HG03432 (cell line): ENCODE data around the gene C7orf33.
"Not testable (repeated sequence)": the region's sequence is repeated elsewhere in the genome, so short reads cannot be mapped to it uniquely, and the experiment has no call there.

Source experiments
- ATAC-seq: cut with Tn5 transposase; IDR thresholded peaks from one replicate; pipeline ENCODE4 v1.9.1; 2021; ENCODE audit warnings: mild to moderate bottlenecking, moderate library complexity; ENCODE audit not compliant: unreplicated experiment

Gene C7orf33

DNA sequence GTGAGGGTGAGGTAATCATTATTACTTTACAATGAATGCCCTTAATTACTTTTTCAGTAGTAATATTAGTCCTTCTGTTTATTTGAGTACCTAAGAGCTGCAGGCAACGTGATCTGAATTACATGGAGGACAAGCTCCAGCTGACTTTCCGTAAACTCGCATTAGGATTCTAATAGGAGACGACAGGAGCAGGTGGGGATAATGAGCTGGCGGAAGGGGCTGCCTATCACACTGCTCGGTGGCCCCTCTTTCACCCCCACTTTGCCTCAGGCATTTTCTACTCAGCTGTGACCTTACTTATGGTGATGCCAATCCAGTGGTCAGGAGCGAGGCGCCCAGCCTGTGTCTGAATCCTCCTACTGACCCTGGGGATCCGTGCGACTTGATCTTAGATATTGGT, at the start of gene C7orf33:
TSS of gene C7orf33 (plus strand) at position 296 of the 400 bp plus-strand sequence. CDS start 160 bp downstream, outside the sequence.
- no peak for ATAC-seq

- ATAC-seq = no peak
Observed at GRCh38 chr7:148541891-148542504, 48.6 kb upstream of the C7orf33 start.

DNA sequence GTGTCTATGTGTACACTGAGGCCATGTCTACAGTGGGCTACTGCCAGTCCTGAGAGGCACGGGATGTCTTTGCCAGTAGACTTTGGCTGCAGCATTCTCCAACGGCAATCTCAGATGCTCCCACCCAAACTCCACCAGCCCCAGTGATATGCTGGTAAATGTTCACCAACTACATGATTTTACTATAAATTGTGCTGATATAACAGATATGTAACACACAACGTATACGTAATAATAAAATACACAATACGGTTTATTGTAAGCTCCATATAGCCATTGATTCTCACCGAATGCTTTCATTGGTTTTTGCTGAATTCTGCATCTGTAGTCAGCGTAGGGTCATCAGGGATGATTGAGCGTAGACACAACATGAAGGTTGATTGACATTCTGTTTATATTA, 47.3 kb upstream of the C7orf33 start:
- no peak for ATAC-seq

DNA sequence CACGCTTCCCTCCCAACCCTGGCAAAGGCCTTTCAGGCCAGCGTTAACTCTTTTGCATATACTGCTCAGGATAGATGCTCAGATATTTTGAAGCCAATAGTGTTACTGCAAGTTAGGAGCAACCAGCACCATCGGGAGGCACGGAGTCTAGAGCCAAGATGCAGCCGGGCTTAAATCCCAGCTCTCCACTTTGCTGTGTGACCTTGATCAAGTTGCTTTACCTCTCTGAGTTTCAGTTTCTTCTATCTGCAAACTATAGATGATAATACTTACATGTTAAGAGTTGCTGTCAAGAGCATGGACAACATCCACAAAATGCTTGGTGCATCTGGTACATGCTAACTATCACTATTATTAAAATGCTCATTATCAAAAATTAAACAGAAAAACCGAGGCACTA, 45.4 kb upstream of the C7orf33 start:
- ATAC-seq = no peak

DNA sequence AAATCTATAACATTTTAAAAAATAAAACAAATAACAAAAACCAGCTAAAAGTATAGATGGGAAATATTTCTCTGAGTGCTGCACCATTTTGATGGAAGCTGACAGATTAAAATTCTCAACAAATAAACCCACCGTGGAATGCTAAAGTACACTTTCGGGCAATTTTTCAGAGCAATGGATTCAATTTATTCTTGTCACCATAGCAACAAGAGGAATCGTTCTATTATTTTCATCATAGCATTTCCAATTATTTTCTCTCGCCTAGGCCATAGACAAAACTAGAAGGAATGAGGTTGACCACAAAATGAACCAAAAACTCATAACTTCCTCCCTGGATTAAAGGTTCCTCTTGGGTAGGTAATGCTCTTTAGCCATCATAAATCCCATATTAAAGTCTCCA, 44.6 kb upstream of the C7orf33 start:
- no peak for ATAC-seq

GRCh38 chr7:148546857-148547256, 43.7 kb upstream of the C7orf33 start:
- no peak for ATAC-seq

GRCh38 chr7:148547951-148548350, 42.6 kb upstream of the C7orf33 start:
- ATAC-seq = no peak

DNA sequence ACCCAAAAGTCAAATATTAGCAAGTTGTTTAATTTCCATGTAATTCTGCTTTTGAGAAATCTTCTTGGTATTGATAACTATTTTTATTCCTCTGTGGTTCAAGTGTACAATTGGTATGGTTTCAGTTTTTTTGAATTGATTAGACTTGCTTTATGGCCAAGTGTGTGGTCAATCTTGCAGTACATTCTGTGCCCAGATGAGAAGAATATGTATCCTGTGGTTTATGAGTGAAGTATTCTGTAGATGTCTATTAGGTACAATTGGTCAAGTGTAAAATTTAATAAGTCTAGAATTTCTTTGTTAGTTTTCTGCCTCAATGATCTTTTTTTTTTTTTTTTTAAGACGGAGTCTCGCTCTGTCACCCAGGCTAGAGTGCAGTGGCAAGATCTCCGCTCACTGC, 36.6 kb upstream of the C7orf33 start:
- ATAC-seq = peak; percentile 71

DNA sequence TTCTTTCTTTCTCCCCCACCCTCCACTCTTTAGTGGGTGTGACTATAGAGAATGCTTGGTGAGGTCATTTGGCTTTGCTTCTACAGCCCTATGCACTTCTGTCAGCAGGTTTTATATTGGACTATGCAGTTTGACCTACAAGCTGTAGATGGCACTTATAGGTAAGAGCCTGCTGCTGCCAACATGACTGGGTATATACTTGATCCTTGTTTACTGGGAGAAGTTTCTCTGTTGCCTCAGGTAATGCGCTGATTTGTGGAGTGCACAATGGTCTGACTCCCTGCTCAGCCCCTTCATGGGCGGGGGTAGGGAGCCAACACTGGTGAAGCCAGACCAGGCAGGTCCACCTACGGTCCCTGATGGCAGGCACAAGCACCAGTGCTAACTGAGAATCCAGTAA, 33.7 kb upstream of the C7orf33 start:
- no peak for ATAC-seq

DNA sequence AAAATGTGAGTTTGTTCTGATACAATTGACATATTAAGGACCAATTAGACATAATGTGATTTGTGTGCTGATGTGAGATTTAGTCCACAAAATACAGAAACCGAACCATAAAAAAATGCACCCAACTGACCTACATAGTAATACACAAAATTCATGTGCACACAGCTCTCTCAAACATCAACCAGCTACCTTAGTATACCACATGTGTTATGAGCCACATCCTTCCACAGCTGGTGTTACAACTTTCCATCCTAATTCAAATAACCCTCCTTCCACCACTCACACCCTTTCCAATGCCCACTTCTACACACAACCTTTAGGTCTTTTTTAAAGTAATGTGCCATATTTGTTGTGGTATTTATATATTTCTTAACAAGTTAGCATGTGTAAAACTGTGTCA, 31.7 kb upstream of the C7orf33 start:
- no peak for ATAC-seq

DNA sequence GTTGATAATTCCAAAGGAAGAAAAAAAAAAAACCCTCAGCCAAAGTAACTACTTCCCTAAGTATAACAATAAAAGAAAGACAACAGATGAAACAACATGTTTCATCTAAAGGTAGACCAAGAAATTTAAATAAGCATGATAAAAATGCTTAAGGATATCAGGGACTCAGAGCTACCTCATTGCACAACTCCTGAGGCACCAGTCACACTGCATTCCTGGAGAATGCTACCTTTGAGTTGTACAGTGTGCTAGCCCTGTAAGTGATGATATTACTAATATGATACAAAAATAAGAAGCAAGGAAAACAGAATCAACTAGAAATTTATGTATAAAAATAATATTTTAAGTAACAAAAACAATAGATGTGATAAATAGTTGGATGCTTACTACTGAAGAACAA, 29.5 kb upstream of the C7orf33 start:
- no peak for ATAC-seq

DNA sequence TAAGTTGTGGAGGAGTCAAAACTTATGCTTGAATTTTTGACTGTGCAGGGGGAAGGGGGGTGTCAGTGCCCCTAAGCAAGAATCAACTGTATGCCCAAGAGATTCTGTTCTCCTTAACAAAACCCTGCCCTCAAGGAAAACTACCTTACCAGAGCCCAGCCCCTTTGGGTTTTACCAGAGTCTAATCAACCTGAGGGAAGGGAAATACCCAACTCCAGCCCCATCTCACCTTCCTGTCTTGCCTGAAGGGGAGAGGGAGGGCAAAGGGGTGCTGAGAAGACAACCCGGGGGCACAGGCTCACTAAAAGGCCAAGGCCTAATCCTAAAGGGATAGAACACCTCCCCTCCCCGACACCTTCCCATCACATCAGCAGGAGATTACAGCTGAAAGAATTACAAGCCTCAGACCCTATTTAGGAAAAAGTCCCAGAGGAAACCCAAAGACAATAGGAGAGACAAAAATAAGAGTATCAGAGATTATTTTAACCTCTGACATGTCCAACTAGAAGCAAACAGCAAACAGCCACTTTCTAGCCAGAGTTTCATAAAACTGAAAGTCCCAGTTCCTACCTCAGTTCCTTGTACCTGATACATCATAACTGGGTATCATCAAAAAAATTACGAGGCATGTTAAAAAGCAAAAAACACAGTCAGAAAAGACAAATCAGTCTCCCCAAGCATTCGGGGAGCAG, 26.8 kb upstream of the C7orf33 start:
- peak; percentile 37 for ATAC-seq

DNA sequence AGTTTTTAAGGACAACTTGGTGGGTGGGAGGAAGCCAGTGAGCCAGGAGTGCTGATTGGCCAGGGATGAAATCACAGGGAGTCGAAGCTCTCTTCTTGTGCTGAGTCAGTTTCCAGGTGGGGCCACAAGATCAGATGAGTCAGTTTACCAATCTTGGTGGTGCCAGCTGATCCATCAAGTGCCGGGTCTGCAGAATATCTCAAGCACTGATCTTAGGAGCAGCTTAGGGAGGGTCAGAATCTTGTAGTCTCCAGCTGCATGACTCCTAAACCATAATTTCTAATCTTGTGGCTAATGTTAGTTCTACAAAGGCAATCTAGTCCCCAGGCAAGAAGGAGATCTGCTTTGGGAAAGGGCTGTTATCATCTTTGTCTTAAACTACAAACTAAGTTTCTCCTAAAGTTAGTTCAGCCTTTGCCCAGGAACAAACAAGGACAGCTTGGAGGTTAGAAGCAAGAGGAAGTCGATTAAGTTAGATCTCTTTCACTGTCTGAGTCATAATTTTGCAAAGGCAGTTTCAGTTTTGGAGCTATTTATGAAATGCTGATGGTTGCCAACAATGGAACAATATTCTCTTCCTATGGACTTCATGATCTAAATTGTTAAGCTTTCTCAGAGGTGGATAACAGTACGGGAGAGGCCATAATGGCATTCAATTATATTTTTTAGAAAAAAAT, 26.2 kb upstream of the C7orf33 start:
- ATAC-seq = peak; percentile 88

- no peak for ATAC-seq
Observed at GRCh38 chr7:148566736-148567135, 23.8 kb upstream of the C7orf33 start.

GRCh38 chr7:148567524-148567923, 23.0 kb upstream of the C7orf33 start:
- no peak for ATAC-seq

GRCh38 chr7:148570510-148570909, 20.1 kb upstream of the C7orf33 start:
- no peak for ATAC-seq

DNA sequence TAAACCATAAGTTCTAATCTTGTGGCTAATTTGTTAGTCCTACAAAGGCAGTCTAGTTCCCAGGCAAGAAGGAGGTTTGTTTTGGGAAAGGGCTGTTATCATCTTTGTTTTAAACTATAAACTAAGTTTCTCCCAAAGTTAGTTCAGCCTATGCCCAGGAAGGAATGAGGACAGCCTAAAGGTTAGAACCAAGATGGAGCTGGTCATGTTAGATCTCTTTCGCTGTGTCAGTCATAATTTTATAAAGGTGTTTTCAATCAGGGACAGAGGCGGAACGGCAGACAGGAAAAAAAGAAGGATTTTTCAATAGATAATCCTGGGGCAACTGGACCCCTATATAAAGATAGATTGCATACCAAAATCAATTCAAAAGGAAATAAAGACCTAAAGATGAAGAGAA, 19.6 kb upstream of the C7orf33 start:
- ATAC-seq = not testable (repeated sequence)

DNA sequence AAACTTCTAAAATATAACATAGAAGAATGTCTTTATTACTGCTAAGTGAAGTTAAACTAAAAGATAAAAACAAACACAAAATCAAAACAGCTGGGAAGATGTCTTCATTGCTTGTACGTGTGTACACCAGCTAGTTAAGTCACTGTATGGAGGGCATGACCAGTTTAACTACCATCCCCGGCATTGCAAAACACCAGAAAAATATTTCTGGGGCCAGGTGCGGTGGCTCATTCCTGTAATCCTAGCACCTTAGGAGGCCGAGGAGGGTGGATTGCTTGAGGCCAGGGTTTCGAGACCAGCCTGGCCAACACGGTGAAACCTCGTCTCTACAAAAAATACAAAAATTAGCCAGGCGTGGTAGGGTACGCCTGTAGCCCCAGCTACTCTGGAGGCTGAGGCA, 19.2 kb upstream of the C7orf33 start:
- no peak for ATAC-seq

DNA sequence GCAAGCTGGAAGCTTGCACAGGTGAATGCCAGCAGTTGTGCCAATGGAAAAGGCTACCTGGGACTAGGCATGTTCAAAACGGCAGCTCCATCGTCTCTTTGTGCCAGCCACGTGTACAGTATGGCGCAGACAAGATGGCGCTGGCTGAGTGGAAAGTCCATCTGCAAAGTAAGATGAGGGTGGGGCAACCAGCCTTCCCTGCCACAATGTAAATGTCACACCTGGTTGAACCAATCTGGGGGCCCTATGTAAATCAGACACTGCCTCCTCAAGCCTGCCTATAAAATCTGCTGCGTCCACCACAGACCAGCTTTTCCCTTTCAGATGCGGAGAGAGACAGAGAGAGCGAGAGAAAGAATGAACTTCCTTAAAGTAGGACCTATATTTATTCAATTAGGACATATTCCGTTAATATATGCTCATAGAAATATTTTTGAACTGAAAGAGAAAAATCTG, 18.5 kb upstream of the C7orf33 start:
- no peak for ATAC-seq

DNA sequence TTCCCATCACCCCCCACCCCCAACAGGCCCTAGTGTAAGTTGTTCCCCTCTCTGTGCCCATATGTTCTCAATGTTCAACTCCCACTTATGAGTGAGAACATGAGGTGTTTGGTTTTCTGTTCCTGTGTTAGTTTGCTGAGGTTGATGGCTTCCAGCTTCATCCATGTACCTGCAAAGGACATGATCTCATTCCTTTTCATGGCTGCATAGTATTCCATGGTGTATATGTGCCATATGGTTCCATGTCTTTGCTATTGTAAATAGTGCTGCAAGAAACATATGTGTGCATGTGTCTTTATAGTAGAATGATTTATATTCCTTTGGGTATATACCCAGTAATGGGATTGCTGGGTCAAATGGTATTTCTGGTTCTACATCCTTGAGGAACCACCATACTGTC, 17.0 kb upstream of the C7orf33 start:
- not testable (repeated sequence) for ATAC-seq

- ATAC-seq = peak; percentile 94
Observed at GRCh38 chr7:148575640-148576411, 14.7 kb upstream of the C7orf33 start.
